Adipocyte (in vitro differentiated cells): ENCODE measurements around the gene CIROP.

Experiments used
- DNase-seq: peaks from one replicate; pipeline ENCODE4 v3.0.0-alpha.2; 2015; ENCODE audit warnings: low read depth
- H3K27me3 ChIP-seq: replicated peaks from 2 replicates; pipeline ENCODE4 v1.7.0; 2013; ENCODE audit warnings: mild to moderate bottlenecking, low read length, moderate library complexity; ENCODE audit not compliant: control insufficient read depth, insufficient read depth
- H3K36me3 ChIP-seq: 2 replicates; pipeline ENCODE4 v1.7.0; 2013; ENCODE audit warnings: low read length, mild to moderate bottlenecking, moderate library complexity; ENCODE audit not compliant: control insufficient read depth, insufficient read depth, severe bottlenecking
- H3K4me1 ChIP-seq: 2 replicates; pipeline ENCODE4 v1.7.0; 2013; ENCODE audit warnings: mild to moderate bottlenecking, low read length, moderate library complexity; ENCODE audit not compliant: control insufficient read depth, insufficient read depth
- H3K4me3 ChIP-seq: 2 replicates; pipeline ENCODE4 v1.7.0; 2013; ENCODE audit warnings: mild to moderate bottlenecking, low read length, moderate library complexity
- H3K9ac ChIP-seq: 2 replicates; pipeline ENCODE4 v1.7.0; 2013; ENCODE audit warnings: mild to moderate bottlenecking, low read length, moderate library complexity
- H3K9me3 ChIP-seq: 2 replicates; pipeline ENCODE4 v1.7.0; 2013; ENCODE audit warnings: mild to moderate bottlenecking, low read length, moderate library complexity; ENCODE audit not compliant: control insufficient read depth

The CIROP gene

DNA sequence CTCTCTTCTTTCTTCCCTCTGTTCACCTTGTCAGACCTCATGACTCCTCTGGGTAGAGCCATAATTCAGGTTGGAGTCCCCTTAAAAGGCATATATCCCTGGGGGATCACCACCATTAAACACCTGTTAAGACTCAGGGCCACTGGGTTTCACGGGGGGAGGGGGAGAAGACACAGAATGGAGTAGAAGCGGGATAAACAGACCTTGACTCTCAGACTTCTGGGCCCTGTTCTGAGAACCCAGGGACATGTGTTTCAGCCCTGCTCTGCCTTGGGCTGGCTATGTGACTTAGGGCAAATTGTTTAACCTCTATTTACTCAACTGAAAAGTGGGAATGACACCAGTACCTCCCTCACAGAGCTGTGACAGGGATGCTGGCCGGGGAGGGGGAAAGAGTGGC, 52.1 kb downstream of the CIROP start:
- Histone ChIP-seq H3K9me3 (no peaks in the 10 kb centered on the region), H3K36me3 (no peaks in the 10 kb centered on the region), H3K27me3 (no peaks in the 10 kb centered on the region), H3K4me3 (no peak overlapping the region), H3K9ac (no peak overlapping the region), H3K4me1 (peaks cover 8% of the 10 kb centered on the region)
- DNase-seq = no peak

DNA sequence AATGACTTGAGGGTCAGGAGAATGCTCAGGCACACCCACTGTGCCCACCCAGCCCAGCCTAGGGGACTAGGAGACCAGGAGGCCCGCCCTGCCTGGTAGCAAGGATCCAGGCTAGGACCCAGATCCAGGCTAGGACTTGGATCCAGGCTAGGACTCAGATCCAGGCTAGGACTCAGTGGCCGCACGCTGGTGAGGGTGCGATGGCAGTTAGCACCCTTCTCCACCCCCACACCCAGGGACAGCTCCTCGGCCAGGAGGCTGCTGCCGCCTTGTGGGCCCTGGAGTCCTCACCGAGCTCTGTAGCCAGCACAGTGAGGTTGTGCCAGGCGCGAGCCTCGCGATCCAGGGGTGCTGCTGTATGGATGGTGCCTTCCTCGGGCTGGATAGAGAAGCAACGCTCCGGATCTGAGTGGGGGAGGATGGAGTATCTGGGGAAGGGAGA, 52.6 kb downstream of the CIROP start:
- Histone ChIP-seq H3K36me3 (no peaks in the 10 kb centered on the region), H3K27me3 (no peaks in the 10 kb centered on the region), H3K9ac (no peak overlapping the region), H3K9me3 (no peaks in the 10 kb centered on the region), H3K4me3 (no peak overlapping the region), H3K4me1 (peaks cover 8% of the 10 kb centered on the region)
- no peak for DNase-seq

DNA sequence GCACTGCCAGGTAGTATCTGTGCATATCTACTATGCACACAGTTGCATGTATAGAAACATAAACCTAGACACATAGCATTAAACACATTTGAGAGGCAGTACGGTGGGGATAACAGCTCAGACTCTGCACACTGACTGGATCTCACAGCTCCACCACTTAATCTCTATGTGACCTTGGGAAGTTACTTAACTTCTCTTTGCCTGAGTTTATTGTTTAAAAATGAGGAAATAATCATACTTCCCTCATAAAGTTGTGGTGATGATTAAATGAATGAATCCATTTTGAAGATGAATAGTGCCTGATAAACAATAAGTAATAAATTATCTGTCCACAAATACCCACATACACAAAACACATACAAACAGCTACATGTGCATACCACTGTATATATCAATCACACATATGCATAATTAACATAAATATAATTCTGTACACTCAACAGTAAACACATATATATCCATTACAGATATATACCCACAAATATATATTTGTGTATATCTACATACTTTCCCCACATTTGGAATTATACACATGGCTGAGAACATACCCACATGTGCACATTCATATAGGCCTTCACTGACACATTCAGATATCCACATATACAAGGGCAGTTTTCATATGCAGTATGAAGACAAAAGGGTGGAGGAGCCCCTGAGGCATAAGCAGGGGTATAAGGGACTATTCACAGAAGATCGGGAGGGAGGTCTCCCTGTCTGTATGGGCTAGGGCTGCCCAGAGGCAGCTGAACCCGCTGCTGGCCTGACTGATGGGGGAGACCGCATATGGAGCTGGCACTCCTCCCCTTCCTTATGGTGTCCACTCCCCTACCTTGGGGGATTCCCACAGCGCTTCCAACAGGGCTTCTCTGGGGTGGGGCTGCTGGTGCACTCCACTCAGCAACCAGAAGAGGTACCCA, 53.4 kb downstream of the CIROP start:
- no peak for DNase-seq
- Histone ChIP-seq H3K4me3 (no peak overlapping the region), H3K36me3 (no peaks in the 10 kb centered on the region), H3K4me1 (peaks cover 2% of the 10 kb centered on the region), H3K9me3 (no peaks in the 10 kb centered on the region), H3K27me3 (no peaks in the 10 kb centered on the region), H3K9ac (no peak overlapping the region)
